Neural cell (in vitro differentiated cells): ENCODE results near the gene ZC3H14. TPM values are rescaled to one million over a fixed set of nuclear protein-coding genes. Genes with fewer than 3 reads are reported as not detected.

Experiments used
- H2AFZ ChIP-seq: fragments of 200-600, 300-800 bp; sonication (generic), shearing (Covaris generic); 2 replicates; pipeline ENCODE4 v1.6.0; 2014; ENCODE audit warnings: low read depth, mild to moderate bottlenecking, antibody characterized with exemption, low read length, moderate library complexity
- H3F3A ChIP-seq: fragments of 200-600 bp; shearing (Covaris generic); 2 replicates; pipeline ENCODE4 v1.6.1; 2016; ENCODE audit warnings: mild to moderate bottlenecking, moderate library complexity, mixed read lengths, antibody characterized with exemption, low read length; ENCODE audit not compliant: insufficient read depth, poor library complexity, severe bottlenecking
- H3K27ac ChIP-seq: fragments of 200-600, 300-800 bp; sonication (generic), shearing (Covaris generic); 2 replicates; pipeline ENCODE4 v1.5.1; 2014; ENCODE audit warnings: mild to moderate bottlenecking, low read length, moderate library complexity
- H3K27me3 ChIP-seq: fragments of 300-800, 200-600 bp; sonication (generic), shearing (Covaris generic); 2 replicates; pipeline ENCODE4 v1.6.0; 2014; ENCODE audit warnings: mild to moderate bottlenecking, low read depth, low read length, moderate library complexity; ENCODE audit not compliant: insufficient read depth
- H3K36me3 ChIP-seq: fragments of 300-800, 200-600 bp; sonication (generic), shearing (Covaris generic); 2 replicates; pipeline ENCODE4 v1.5.1; 2014; ENCODE audit warnings: mild to moderate bottlenecking, antibody characterized with exemption, low read length, moderate library complexity; ENCODE audit not compliant: insufficient read depth
- H3K4me2 ChIP-seq: fragments of 300-800, 200-600 bp; sonication (generic), shearing (Covaris generic); 2 replicates; pipeline ENCODE4 v1.6.0; 2014; ENCODE audit warnings: mild to moderate bottlenecking, low read length
- H3K4me3 ChIP-seq: fragments of 300-800, 200-600 bp; sonication (generic), shearing (Covaris generic); 2 replicates; pipeline ENCODE4 v1.5.1; 2014; ENCODE audit warnings: mild to moderate bottlenecking, low read length, moderate library complexity
- H3K79me2 ChIP-seq: fragments of 200-600 bp; shearing (Covaris generic); replicated peaks from 2 replicates; pipeline ENCODE4 v1.6.0; 2014; ENCODE audit warnings: mild to moderate bottlenecking, low read length, moderate library complexity; ENCODE audit not compliant: insufficient read depth
- H3K9ac ChIP-seq: fragments of 300-800, 200-600 bp; sonication (generic), shearing (Covaris generic); 2 replicates; pipeline ENCODE4 v1.6.1; 2016; ENCODE audit warnings: mild to moderate bottlenecking, low read length, mixed read lengths
- H3K9me2 ChIP-seq: fragments of 200-600 bp; shearing (Covaris generic); 2 replicates; pipeline ENCODE4 v1.6.1; 2016; ENCODE audit warnings: mild to moderate bottlenecking, low read length, mixed read lengths; ENCODE audit not compliant: insufficient read depth
- H3K9me3 ChIP-seq: fragments of 200-600, 300-800 bp; sonication (generic), shearing (Covaris generic); 2 replicates; pipeline ENCODE4 v1.6.1; 2016; ENCODE audit warnings: mild to moderate bottlenecking, mixed run types, low read length, moderate library complexity, mixed read lengths
- H4K20me1 ChIP-seq: fragments of 200-600 bp; shearing (Covaris generic); 2 replicates; pipeline ENCODE4 v1.6.1; 2016; ENCODE audit warnings: mild to moderate bottlenecking, mixed run types; ENCODE audit not compliant: insufficient read depth
- CTCF ChIP-seq: fragments of 450-650 bp; IDR thresholded peaks from 2 replicates; pipeline ENCODE4 v1.5.1; 2014; ENCODE audit warnings: antibody characterized with exemption, mild to moderate bottlenecking, moderate library complexity; ENCODE audit not compliant: poor library complexity, severe bottlenecking
- EP300 ChIP-seq: fragments of 450-650 bp; conservative IDR thresholded peaks from 2 replicates; pipeline ENCODE4 v1.6.1; 2014; ENCODE audit warnings: antibody characterized with exemption, mild to moderate bottlenecking, moderate library complexity; ENCODE audit not compliant: poor library complexity, severe bottlenecking
- MXI1 ChIP-seq: fragments of 450-650 bp; conservative IDR thresholded peaks from 2 replicates; pipeline ENCODE4 v1.6.1; 2014; ENCODE audit warnings: antibody characterized with exemption, mild to moderate bottlenecking; ENCODE audit not compliant: poor library complexity, severe bottlenecking
- POLR2AphosphoS5 ChIP-seq: IDR thresholded peaks from 2 replicates; pipeline ENCODE4 v1.6.1; 2012
- RAD21 ChIP-seq: fragments of 450-650 bp; conservative IDR thresholded peaks from 2 replicates; pipeline ENCODE4 v1.6.1; 2014; ENCODE audit warnings: antibody characterized with exemption, mild to moderate bottlenecking, moderate library complexity
- REST ChIP-seq: IDR thresholded peaks from 2 replicates; pipeline ENCODE4 v1.6.1; 2012; ENCODE audit warnings: borderline replicate concordance
- SMC3 ChIP-seq: fragments of 450-650 bp; conservative IDR thresholded peaks from 2 replicates; pipeline ENCODE4 v1.6.1; 2014; ENCODE audit warnings: antibody characterized with exemption, mild to moderate bottlenecking, moderate library complexity; ENCODE audit not compliant: poor library complexity
- TAF1 ChIP-seq: IDR thresholded peaks from 2 replicates; pipeline ENCODE4 v1.6.1; 2012; ENCODE audit warnings: low read depth
- polyA plus RNA-seq: library from polyadenylated mRNA; depleted of rRNA; stranded (reverse); fragments of >200 nt; gene quantifications from 2 replicates; pipeline ENCODE4 v1.2.3, GENCODE V29; 2014

ZC3H14 gene
- polyA plus RNA-seq, 1 donor from 2014 or later: 70.5 TPM

- Histone ChIP-seq H3K27me3 (no peaks in the 10 kb centered on the region), H3K9me2 (no peaks in the 10 kb centered on the region), H3K4me3 (no peak overlapping the region), H3K79me2 (peaks cover 7% of the 10 kb centered on the region), H3K36me3 (no peaks in the 10 kb centered on the region), H2AFZ (no peak overlapping the region), H3F3A (no peaks in the 10 kb centered on the region), H3K4me2 (no peak overlapping the region), H3K9me3 (no peaks in the 10 kb centered on the region), H3K27ac (no peak overlapping the region), H3K9ac (no peak overlapping the region), H4K20me1 (no peaks in the 10 kb centered on the region)
- no peak for TF ChIP-seq TAF1
Observed at GRCh38 chr14:88546621-88547385, 16.0 kb upstream of the ZC3H14 start.

- Histone ChIP-seq H4K20me1 (no peaks in the 10 kb centered on the region), H3K9me2 (no peaks in the 10 kb centered on the region), H3K9ac (no peak overlapping the region), H3K27ac (no peak overlapping the region), H2AFZ (no peak overlapping the region), H3K9me3 (no peaks in the 10 kb centered on the region), H3K79me2 (peaks cover 9% of the 10 kb centered on the region), H3F3A (no peaks in the 10 kb centered on the region), H3K4me3 (no peak overlapping the region), H3K27me3 (no peaks in the 10 kb centered on the region), H3K4me2 (no peak overlapping the region), H3K36me3 (no peaks in the 10 kb centered on the region)
- no peak for TF ChIP-seq SMC3
- TF ChIP-seq EP300: no peak
- no peak for TF ChIP-seq TAF1
- TF ChIP-seq MXI1: no peak
- no peak for TF ChIP-seq RAD21
- TF ChIP-seq POLR2AphosphoS5: no peak
Observed at GRCh38 chr14:88547386-88547780, 15.5 kb upstream of the ZC3H14 start.

- H3K9me2 ChIP-seq: no peaks in the 10 kb centered on the region
- no peak overlapping the region for H3K4me2 ChIP-seq
- H3K9me3 ChIP-seq: no peaks in the 10 kb centered on the region
- H3K79me2 ChIP-seq: peaks cover 29% of the 10 kb centered on the region
- H4K20me1 ChIP-seq: no peaks in the 10 kb centered on the region
- no peak overlapping the region for H3K4me3 ChIP-seq
- H3K36me3 ChIP-seq: no peaks in the 10 kb centered on the region
- H3K27ac ChIP-seq: no peak overlapping the region
- no peak for TF ChIP-seq EP300
- TF ChIP-seq MXI1: no peak
- no peak for TF ChIP-seq CTCF
- no peak for TF ChIP-seq RAD21
- no peak for TF ChIP-seq REST
- H3K27me3 ChIP-seq: no peaks in the 10 kb centered on the region
- no peak overlapping the region for H2AFZ ChIP-seq
- H3K9ac ChIP-seq: no peak overlapping the region
- no peaks in the 10 kb centered on the region for H3F3A ChIP-seq
Observed at GRCh38 chr14:88550078-88550477, 12.8 kb upstream of the ZC3H14 start.
